Stimulated activated CD4-positive, alpha-beta T cell treated with anti-CD3 and anti-CD28 coated beads, Interleukin-4, amount 100 ng/mL, for 1 hour (primary cell): ENCODE results near the gene STAM2.
"Not testable (repeated sequence)": the region's sequence is repeated elsewhere in the genome, so short reads cannot be mapped to it uniquely, and the experiment has no call there.

Experiments used
- DNase-seq: peaks from one replicate; pipeline ENCODE4 v3.0.0-alpha.2; 2020

STAM2 gene

DNA sequence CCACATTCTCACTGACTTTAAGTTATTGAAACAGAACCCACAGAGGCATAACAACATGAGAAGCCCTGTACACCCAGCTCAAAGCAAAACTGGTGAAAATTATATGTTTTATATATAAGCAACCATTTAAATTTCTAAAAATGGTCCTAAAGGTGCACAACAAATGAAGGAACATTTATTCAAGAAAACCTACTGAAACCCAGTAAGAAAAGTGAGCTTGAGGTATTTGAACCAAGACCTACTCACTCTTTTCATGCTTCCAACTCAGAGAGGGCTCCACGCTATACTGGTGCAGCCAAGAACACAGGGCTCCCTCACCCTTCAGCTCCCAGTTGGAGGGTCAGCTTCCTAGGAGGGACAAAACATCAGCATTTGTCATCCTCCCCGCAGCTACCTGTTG, 74.6 kb downstream of the STAM2 start:
- no peak for DNase-seq

DNA sequence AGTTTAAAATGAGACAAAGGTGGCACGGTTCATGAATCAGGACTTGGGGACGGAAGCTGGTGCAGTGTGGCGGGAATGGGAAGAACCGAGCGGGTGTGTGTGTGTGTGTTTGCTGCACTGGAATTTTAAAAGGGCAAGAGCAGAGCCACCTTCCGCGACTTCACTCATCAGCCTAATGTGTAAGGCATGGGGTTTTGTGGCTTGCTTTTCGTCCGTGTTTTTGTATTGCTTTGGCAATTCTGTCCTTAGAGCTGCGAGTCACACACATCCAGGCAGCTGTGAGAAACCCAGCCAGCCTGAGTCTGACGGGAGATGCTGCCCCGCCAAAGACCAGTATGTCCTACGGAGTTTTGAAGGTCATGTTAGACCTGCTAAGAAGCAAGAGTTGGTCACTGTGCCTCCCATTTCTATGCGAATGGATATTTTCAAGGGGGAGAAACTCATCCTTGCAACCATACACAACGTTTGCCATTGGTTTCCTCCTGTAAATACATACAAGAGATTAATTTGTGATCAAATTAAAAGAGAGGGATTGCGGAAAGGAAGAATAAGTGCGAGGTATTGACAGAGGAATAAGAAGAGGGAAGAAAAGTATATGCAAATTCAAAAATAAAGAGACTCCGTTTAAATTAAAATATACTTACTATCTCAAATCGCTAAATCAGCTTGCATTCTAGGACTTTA, 76.1 kb downstream of the STAM2 start:
- no peak for DNase-seq

DNA sequence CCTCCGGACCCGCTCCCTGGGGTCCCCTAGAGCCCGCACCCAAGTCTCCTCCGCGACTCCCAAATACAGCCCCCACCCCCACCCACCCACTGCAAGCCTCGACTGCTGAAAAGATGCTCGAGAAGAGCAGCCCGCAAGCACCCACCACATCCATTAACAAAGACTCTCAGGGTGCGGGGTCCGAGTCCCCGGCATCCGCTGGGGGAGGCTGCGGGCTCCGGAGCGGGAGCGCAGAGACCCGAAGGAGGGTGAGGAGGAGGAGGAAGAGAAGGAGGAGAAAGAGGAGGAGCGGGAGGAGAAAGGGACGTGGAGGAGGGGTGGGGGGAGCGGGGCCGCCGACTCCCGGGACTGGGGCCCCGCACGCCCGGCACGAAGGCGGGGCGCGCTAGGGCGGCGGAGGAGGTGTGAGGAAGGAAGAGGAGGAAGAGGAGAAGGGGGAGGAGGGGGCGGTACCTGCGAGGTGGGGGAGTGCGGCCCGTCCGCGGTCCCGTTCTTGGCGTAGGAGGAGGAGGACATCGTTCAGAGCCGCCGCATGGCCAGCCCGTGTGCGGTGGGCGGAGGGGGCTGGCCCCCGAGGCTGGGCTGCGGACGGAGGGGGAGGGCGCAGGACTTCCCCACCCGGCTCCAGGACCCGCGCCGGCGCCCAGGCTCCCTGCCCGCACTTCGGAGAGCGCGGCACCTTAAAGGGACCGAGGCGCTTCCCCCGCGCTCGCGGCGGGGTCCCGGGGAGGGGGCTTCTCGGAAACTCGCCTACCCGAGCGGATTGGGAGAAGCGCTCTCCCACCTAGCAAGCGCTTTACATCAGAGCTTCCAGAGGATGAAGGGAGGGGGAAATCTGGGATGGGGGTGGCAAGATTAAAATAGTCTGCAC, 76.8 kb downstream of the STAM2 start, which contains the start of gene CACNB4:
Gene CACNB4, minus strand, starts transcription at position 549 of the 871 bp plus-strand sequence.
- no peak for DNase-seq

DNA sequence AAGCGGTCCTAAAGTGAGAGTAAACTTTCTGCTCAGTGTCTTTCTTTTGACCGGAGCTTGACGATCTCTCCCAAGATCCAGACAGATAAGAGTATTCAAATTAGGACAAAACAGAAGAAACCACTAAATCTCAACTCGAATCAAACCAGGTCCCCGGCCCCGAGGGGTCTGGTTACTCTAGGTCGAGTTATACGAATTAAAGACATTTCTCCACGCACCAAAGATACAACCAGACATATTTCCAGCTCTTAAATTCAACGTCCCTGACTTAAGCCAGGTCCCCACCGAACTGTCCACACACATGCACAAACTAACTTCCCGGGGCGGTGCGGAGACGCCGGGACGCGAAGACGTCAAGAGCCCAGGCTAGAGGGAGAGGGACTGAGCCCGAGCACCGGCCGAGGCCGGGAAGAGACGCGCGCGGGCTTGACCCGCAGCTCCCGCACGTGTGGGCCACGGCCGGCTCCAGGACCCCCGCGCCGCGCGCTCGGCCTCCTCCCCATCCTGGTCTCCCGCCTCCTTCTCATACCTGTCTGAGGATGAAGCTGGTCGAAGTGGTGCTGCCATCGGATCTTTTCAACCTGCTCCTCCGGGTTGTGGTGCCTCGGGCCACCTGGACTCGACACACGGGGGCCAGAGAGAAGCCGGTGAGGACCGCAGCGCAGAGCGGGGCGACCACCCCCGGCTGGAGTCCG, 77.6 kb downstream of the STAM2 start:
- no peak for DNase-seq

DNA sequence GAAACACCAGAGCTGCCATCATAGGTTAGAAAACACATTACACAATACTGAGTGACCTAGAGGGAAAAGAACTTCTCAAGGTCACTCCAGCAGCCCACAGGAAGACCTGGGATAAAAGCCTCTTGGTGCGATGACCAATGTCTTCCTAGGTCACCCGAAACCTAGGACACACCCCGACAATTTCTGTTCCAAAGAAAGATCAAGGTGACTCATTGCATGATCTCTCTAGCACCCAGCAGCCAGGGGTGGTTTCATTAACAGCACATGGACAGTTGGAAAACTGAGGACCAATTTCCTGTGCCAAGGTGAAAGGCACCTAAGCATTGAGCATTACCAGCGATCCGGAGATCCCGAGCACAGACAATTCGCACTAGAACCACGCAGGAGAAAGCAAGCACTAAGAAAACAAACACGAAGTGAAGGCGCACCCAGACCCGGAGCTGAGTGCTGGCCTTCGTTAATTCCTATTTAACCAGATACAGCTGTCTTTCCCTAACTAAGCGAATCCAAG, 78.2 kb downstream of the STAM2 start:
- DNase-seq: no peak

DNA sequence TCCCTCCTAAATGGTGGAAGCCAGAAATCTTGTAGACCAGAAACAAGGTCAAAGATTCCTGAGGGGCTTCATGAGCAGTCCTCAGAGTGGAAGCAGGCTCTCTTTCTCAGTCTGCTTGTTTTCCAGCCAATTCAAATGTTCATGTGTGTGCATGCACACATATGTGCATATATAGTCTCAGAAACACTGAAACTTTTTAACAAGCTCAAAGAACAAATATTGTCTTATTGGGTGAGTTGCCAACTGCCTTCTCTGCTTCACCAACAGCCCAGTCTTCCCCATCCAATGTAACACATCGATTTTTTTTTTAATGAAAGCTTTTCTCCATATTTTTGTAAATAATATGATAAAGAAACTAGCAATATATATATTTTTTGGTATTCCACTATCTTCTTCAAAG, 80.4 kb downstream of the STAM2 start:
- DNase-seq: no peak

DNA sequence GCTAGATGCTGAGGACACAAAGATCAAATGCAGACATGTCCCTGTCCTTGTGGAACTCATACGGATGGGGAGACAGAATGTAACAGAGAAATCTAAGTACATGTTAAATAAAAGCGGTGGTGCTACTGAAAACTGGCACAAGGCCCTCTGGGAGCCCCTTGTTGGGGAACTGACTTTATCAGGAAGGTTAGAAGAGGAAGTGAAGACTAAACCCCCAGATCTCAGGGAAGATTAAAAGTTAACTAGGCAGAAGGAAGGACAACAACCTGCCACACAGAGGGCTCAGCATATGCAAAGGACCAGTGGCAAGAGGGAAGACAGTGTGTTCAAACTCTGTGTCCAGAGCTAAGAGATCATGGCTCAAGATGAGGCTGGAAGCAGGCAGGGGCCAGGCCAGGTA, 81.5 kb downstream of the STAM2 start:
- DNase-seq: no peak

DNA sequence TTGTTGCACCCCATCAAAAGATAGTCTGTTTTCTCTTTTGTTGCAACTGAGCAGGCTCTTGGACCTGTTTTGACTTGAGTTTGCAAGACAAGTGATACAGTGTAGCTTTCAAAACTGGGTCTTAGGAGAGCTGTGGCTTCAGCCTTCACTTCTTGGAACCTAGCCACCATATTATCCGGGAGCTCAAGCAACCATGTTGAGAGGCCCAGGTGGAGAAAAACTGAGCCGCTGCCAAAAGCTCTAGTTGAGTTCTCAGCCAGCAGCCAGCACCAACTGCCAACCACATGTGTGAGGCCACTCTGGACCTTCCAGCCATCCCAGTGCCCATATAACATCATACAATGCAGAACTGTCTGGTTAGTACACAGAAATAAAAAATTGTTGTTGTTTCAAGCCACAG, 82.1 kb downstream of the STAM2 start:
- DNase-seq: no peak

DNA sequence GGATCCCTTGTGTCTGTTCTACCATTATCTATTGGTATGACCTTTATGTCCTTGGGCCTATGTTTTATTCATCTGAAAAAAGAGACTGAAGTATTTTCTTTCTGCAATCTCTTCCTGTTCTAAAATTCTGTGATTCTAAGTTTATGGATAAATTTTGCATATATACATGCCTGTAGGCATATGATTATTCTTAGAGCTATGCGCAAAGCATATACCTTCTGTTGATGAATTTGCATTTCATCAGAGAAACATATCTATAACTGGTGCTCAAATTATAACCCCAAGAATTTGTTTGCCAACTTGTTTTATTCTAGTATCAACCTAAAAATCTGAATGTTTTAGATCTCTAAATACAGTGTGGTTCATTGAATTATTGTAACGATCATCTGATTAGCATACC, 83.5 kb downstream of the STAM2 start:
- DNase-seq: no peak

DNA sequence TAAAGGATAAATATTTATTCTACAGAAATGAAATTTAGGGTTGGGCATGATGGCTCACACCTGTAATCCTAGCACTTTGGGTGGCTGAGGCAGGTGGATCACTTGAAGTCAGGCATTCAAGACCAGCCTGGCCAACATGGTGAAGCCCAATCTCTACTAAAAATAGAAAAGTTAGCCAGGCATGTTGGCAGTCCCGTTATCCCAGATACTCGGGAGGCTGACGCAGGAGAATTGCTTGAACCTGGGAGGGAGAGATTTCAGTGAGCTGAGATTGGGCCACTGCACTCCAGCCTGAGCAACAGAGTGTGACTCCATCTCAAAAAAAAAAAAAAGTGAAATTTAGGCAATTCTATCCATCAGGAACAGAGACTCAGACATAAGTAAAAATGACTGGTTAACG, 84.8 kb downstream of the STAM2 start:
- not testable (repeated sequence) for DNase-seq

DNA sequence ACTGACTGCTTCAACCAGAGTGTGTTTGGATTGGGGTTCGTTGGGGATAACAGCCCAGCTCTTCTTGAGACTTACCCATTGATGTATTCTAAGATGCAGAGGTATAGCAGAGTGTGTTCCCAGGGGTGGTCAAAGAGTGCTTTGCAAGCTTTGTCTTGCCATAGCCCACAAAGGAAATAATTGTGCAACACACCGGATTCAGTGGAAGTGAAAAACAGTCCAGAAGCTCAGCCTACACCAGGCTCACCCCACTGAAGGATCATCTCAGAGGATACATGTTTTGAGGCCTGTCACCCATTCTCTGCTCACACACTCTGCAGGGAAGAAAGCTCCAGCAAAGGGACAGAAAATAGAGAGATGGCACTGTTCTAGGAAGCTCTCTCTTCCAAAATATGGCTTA, 86.3 kb downstream of the STAM2 start:
- DNase-seq: no peak

DNA sequence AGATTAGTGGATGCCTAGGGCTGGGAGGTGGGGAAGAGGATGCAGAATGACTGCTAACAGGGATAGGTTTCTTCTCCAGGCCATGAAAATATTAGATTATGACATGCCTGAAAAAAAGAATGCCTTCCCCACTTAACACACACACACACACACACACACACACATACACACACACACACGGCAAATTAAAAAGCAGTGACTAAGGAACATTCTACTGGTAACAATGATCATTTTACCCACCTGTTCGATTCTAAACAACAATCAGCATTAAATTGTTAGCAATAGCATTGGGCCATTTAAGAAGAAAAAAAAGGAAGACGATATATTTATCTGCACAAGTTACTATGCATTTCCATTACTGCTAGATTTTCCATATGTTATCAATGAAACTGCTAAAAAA, 87.6 kb downstream of the STAM2 start:
- DNase-seq: no peak

DNA sequence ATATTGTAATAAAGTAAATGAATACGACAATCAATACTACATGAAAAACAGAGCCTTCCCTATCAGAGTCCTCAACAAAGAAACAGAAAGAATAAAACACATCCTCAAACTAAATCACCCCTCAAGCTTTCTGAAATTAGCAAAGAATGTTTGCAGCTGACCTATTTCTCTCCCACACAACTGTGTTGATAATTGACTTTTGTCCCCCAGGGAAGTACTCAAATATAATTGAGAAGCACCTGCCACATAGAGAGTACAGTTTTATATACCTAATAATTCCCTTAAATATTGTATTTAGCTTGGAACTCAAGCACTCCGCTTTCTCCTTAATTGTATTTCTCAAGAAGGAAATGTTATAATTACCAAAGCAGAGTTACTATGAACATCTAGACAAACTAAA, 89.3 kb downstream of the STAM2 start:
- DNase-seq: no peak

DNA sequence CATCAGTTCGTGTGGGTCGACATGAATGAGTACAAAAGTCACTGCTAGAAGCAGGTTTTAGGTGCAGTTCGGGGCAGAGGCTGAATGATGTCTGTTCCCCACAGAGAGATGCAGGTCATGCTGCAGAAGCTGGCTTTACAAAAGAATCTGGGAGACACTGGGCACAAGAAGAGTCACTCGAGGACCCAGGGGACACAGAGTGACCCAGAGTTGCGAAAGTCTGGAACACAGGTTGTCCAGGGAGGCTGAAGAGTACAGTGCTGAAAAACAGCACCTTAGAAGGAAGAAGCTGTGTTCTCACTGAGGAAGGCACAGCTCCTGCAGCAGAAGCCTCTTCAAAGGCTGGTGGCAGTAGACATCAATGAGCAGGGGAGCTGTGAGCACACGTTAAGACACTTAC, 91.5 kb downstream of the STAM2 start:
- DNase-seq: no peak

DNA sequence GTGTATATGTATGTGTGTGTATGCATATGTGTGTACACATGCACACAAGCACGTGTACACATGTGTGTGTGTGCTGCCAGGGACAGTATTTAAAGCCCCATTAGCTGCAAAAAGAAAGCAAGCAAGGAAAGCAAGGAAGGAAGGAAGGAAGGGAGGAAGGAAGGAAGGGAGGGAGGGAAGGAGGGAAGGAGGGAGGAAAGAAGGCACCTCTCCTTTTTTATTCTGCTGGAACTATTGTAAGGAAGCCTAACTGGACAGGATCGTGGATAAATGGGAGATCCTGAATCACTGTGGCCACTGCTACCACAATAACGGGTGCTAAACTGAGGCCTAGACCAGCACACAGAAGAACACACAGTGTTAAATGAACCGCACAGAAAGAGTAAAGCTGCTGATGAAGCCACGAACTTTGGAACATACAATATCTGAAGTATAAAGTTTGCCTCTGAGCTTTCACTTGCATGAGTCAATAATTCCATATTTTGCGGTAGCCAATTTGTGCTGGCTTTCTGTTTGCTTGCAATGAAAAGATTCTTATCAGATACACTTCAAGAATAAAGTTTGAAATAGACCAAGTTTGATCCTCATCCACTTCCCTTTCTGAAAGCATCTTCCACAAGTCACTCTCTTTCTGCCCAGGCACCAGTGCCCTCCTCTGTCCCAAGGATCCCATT, 92.2 kb downstream of the STAM2 start:
- DNase-seq: no peak

DNA sequence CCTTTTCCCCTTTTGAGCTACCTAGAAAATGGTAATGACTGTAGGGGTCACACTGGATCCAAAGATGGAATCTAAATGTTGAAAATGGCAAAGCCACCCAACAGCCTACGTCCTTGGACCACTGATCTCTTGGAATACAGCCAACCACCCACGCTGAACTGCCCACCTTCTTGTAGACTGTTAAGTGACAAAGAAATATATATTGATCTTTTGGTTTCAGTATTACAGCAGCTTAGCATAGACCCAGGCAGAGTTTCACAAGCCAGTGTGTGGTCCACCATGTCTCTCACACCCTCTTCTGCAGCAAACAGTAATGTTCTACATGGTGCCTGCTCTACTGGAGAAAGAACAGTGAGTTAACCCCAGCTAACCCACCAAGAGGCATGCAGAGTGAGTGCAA, 96.9 kb downstream of the STAM2 start:
- DNase-seq: no peak

DNA sequence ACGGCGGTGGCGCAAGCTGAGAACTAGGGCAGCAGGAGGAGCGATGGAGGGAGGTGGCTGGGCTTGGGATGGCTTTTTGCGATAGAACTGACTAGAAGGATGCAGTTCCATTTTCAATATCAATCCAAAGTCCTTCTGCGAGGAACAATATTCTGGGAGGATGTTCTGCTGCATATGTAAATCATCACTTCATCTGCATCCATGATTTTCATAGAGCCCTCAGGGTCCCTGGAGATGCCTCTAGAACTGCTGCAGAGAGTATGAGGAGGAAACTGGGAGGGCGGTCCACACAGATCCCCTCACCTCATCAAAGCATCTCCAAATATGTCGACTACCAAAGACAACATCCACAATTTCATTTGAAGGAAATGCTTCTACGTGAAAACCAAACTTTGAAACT, 97.5 kb downstream of the STAM2 start:
- DNase-seq: no peak

DNA sequence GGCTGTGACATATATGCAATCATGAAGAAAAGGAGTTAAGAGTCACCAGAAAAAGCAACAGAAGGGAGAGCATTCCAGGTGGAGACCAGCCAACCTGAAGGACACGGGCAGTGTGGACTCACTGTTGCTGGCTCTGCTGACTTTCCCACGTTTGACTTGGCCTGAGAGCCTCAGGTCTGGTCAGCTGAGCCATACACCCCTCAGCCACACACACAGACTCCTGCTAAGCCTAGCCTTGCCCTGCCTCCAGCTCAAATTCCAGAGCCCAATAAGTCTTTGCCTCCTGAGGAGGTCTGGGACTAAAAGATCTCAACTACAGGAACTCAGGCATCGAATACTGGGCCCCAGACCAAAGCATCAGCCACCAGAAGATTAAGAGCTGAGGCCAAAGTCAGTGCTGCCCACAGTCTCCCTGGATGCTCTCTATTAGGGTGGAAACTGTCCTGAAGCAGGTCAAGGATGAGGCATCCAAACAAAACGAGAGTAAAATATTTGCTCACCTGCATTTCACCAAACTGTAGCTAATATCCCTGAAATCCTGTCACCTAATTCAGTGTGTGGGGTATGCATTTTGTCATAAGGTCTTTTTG, 100.0 kb downstream of the STAM2 start:
- DNase-seq: no peak

DNA sequence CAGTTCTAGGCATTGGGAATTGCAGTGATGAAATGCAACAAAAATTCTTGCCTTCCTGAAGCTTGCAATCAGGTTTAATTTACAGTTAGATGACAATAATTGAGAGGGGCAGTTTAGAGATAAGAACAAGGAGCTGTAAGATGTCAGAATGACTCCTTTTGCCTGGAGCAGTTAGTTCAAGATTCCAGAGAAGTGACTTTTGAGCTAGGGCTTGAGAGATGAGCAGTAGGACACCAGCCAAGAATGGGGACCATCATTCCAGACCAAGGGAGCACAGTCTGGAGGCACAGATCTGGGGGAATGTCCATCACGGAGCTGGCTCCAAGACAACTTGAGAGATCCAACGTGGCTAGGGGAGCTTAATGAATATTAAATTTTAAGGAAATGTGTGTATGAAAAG, 103.6 kb downstream of the STAM2 start:
- no peak for DNase-seq

DNA sequence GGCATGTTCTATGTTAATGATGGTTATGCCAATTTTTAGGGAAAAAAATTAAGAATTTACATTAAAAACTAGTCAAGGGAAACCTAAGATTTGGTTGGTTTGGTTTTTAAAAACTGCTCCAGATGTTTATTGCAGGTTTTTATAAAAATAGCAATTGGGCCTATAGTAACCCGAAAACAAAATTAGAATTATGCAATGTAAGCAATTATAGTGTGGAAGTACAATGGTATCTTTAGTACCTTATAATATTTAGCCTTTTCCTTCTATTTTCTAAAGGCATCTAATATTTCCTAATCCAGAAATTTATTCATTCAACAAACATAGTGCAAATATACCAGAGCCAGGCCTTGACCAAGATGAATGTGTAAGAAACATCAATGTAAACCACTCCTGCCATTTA, 104.0 kb downstream of the STAM2 start:
- no peak for DNase-seq

DNA sequence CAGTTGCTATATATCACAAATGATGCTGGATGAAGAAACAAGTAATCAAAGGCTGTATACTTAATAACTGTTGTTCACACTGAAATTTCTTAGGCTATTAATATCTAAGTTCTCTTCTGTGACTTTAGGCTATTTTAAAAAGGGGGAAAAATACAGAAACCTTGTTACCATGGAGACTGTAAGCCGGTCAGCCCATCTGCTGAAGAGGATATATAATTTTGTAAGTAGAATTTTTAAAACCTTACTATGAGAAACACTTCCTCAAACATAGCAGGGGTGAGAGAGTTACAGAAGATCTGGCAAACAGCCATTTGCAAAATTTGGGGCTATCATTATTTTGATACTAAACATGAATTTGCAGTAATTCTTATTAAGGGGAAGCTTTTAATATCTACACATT, 104.5 kb downstream of the STAM2 start:
- DNase-seq: no peak

DNA sequence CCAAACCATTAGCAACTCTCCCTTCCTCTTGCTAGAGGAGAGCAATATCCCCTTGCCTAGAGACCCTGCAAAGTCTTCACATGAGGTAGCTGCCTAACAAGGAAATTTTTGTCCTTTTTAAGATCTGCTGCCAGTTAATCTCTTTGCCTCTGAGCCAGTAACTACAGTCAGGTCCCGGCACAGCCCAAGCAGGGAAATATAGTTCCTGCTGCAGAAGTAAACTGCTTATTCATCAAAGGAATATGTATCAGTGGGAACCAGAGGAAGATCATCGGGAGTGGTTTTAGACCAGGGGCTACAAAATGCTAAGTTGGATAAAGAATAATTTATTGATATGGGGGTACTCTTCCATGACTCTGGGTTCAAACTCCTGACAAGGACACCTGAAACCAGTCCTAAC, 107.3 kb downstream of the STAM2 start:
- no peak for DNase-seq

DNA sequence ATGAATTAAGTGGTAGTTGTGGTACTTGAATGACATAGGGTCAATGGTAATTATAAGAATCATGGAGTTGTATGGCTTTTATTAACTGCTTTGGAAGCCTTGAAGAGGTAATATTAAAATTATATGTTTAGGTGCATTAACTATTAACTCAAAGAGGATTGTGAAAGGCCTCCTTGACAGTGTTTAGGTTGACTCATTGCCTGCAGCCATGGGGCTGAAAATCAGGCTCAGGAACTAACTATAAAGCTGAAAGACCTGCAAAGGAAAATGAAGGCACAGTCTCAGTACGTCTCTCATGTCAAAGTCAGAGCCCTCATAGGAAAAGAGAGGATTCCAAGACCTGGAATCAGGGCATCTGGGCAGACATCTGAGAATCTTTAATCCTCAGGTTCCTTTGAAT, 107.7 kb downstream of the STAM2 start:
- DNase-seq: no peak
